ENCODE results near the gene KIF26B.
A peak's percentile ranks its signal among the peaks of the same experiment; 100 is the strongest.

The KIF26B gene

GRCh38 chr1:245671349-245671748 is 516.6 kb downstream of the KIF26B start:
- DNase-seq: peak; percentile 8

DNA sequence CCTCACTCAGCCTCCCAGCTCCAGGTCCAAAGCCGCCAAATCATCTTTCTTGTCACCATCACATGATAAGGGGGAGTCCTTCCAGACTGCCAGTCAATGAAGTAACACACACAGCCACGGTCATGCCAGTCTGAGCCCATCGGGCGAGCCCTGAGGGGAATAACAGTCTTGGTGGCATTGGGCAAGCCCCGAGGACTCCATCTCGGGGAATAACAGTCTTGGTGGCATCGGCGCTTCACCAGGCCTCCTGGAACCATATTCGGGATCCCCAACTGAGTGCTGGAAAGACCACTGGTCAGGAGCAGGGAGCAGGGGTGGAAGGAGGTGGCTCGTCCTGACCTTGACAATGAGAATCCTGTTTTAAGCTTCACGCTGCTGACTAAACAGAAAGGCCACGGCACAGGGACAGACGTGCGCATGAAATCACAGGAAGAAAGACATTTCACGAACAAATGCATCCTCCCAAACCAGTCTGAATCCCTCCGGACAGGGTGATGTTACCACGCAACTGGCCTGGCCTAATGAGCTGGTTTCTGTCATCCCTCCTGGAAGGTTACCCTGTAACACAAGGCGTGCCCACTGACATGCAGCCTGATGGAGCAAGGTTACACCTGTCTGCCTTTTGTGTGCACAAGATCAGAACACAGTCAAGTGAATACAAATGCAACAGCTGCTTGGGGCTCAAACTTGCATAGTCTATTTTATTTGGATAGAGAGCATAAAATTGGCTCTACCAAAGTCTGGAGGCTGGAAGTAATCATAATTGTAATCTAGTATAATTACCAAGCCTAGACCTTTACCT is 517.4 kb downstream of the KIF26B start:
- peak; percentile 42 for DNase-seq

DNA sequence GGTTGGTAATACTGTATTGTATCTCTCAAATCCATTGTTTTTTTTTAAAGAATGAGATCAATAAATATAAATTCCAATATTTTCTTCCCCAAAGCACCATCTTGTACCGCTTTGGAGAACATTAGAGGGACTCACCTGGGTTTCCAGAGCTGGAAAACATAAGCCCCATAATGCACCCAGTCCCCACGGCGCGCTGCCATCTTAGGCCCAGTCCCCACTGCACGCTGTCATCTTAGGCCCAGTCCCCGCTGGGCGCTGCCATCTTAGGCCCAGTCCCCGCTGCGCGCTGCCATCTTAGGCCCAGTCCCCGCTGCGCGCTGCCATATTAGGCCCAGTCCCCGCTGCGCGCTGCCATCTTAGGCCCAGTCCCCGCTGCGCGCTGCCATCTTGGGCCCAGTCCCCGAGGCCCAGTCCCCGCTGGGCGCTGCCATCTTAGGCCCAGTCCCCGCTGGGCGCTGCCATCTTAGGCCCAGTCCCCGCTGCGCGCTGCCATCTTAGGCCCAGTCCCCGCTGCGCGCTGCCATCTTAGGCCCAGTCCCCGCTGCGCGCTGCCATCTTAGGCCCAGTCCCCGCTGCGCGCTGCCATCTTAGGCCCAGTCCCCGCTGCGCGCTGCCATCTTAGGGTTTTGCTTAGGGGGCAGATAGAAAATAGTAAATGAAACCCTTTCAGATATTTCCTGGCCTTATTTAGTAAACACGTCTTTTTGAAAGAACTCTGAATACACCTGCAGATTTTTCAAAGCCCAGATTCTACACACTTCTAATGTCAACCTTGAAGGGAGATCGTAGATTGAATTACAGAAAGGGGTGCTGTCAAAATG is 518.3 kb downstream of the KIF26B start:
- peak; percentile 13 for DNase-seq

GRCh38 chr1:245673881-245674414 is 519.2 kb downstream of the KIF26B start:
- DNase-seq: peak; percentile 7

DNA sequence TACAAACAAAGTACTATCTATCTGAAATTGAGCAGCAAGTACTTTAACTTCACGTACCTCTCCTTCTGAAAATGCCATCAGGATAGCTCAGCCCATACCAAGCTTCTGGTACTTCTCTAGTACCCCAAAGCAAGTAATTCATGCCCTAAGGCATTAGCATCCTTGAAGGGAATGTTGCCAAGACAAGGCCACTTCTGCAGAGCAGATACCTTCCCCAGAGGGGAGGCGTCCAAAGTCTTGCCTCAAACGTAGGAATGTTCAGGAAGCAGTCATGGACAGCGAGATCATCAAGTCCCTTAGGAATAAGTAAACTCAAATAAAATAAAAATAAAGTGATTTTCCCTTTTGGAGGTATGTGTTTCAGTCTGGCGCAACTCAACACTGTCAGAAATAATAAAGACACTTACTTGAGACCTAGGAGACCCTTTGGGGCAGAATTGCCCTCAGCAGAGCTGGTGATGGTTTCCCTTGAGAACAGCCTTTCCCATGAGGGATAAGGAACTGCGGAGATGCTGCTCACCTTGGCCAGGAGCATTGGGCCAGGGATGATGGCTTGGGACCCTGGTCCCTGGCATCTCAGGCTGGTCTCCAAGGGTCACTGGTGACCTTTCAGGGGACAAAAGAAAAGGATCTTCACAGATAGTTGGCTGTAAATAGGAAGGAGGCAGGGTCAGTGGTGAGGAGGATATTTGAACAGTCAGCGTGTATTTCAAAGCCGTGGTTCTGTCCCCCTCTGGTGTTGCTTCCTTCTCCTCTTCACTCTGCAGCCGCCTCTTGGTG is 522.9 kb downstream of the KIF26B start:
- DNase-seq: peak; percentile 54

GRCh38 chr1:245678860-245679411 is 524.2 kb downstream of the KIF26B start:
- DNase-seq: peak; percentile 39

DNA sequence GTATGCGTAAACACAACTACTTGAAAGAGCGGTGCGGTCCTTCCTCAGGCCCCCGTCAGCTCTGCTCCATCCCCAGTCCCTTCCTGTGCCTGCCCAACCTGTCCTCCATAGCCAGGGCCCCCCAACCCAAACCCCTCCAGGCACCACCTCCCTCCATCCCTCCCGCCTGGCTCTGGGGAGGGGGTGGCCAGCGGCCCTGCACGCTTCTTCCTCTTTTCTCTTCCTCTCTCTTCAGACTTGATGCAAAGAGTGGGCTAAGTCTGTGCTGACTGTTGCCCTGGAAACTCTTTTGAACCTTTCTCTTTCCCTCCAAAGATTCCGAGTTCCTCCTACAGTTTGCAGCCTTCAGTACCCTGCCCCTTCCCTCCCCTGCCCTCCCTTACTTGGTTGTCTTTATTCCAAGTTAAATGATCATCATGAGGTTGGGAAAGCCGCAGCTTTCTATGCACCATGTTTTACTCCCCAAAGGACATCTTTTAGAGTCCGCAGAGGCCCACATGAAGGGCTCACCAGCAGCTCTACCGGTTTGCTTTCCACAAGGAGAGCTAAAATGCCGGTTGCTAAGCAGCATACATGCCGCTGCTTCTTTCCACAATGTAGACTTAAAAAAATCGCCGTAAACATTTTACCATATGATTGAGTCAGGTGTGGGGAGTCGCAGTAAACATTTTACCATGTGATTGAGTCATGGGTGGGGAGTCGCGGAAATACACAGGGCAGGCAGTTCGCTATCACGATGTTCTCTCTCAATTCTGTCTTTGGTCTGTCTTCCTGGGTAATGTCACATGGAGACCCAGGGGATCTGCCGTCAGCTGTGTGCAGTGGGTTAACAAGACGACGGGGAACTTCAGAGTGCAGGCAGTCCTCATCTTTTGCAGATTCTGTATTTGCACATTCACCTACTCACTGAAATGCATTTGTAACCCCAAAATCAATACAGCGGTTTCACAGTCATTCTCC is 525.3 kb downstream of the KIF26B start:
- DNase-seq: peak; percentile 43

GRCh38 chr1:245682638-245683628 is 528.1 kb downstream of the KIF26B start:
- peak; percentile 48 for DNase-seq

- DNase-seq: peak; percentile 38
Observed at GRCh38 chr1:245683676-245684075, 528.9 kb downstream of the KIF26B start.

DNA sequence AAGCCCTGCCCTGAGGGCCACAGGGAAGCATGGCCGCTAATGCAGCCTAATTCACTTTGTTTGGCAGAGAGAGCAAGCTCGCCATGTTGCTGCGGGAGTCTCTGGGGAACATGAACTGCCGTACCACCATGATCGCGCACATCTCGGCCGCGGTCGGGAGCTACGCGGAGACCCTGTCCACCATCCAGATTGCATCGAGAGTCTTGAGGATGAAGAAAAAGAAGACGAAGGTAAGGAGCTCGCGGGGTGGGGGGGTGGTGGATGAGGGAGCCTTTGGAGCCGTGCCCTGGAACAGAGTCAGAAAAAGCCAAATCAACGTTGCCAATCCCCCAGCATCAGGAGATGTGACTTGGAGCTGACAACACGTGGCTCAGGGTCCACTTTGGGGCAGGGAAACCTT is 529.4 kb downstream of the KIF26B start:
- peak; percentile 40 for DNase-seq

DNA sequence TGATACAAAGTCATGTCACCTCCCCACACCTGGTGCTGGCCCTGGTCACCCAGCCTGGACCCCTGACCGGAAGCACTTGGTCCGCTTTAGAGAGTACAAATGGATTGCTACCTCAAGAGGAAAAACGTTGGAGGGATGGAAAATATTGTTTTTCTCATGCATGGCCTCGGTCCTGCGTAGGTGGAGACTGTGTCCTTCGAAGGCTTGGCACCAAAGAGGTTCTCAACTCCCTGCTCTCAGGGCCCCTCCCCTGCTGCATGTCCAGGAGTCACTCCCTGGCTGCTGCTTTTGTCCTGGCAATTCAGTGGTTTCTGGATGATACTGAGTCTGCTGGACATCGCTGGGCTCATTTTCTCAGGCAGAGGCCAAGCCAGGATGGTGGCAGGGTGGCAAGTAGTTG is 529.8 kb downstream of the KIF26B start:
- DNase-seq: peak; percentile 36

GRCh38 chr1:245685111-245685810 is 530.5 kb downstream of the KIF26B start:
- peak; percentile 44 for DNase-seq

GRCh38 chr1:245686006-245686405 is 531.2 kb downstream of the KIF26B start:
- DNase-seq: peak; percentile 47

- peak; percentile 49 for DNase-seq
Observed at GRCh38 chr1:245686446-245687030, 531.8 kb downstream of the KIF26B start.

DNA sequence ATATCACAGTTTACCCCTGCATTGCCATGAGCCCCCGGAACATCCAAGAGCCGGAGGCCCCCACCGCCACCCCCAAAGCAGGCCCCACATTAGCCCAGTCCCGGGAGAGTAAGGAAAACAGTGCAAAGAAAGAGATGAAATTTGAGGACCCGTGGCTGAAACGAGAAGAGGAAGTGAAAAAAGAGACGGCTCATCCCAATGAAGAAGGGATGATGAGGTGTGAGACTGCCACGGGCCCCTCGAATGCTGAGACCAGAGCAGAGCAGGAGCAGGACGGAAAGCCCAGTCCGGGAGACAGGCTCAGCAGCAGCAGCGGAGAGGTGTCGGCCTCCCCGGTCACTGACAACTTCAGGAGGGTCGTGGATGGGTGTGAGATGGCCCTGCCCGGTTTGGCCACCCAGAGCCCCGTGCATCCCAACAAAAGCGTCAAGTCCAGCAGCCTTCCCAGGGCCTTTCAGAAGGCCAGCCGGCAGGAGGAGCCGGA is 532.4 kb downstream of the KIF26B start:
- DNase-seq: no peak

DNA sequence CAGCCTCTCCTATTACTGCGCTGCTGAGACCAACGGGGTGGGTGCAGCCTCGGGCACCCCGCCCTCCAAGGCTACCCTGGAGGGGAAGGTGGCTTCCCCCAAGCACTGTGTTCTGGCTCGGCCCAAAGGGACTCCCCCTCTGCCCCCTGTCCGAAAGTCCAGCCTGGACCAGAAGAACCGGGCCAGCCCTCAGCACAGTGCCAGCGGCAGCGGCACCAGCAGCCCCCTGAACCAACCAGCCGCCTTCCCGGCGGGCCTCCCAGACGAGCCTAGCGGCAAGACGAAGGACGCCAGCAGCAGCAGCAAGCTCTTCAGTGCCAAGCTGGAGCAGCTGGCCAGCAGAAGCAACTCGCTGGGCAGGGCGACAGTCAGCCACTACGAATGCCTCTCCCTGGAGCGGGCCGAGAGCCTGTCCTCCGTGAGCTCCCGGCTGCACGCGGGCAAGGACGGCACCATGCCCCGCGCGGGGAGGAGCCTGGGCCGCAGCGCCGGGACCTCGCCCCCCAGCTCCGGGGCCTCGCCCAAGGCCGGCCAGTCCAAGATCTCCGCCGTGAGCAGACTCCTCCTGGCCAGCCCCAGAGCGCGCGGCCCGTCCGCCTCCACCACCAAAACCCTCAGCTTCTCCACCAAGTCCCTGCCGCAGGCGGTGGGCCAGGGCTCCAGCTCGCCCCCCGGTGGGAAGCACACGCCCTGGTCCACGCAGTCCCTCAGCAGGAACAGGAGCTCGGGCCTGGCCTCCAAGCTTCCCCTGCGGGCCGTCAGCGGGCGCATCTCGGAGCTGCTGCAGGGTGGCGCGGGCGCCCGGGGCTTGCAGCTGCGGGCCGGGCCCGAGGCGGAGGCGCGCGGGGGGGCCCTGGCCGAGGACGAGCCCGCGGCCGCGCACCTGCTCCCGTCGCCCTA is 533.1 kb downstream of the KIF26B start:
- peak; percentile 76 for DNase-seq

- no peak for DNase-seq
Observed at GRCh38 chr1:245688536-245689453, 534.0 kb downstream of the KIF26B start.
